A549 (cell line): ENCODE data around the gene AKAP6.

ENCODE experiments used
- CBX8 ChIP-seq: fragments of 200-600 bp; sonication (generic); IDR thresholded peaks from 2 replicates; pipeline ENCODE4 v1.6.1; 2016
- POLR2A ChIP-seq: IDR thresholded peaks from 2 replicates; pipeline ENCODE4 v1.6.1; 2012; ENCODE audit warnings: mild to moderate bottlenecking, low read length
- TF ChIP-seq, protein P1 (sequence below): fragments of >200 bp; sonication (Bioruptor Twin); formaldehyde crosslinking; IDR thresholded peaks from 3 replicates; pipeline ENCODE4 v1.5.1; 2016

DNA sequence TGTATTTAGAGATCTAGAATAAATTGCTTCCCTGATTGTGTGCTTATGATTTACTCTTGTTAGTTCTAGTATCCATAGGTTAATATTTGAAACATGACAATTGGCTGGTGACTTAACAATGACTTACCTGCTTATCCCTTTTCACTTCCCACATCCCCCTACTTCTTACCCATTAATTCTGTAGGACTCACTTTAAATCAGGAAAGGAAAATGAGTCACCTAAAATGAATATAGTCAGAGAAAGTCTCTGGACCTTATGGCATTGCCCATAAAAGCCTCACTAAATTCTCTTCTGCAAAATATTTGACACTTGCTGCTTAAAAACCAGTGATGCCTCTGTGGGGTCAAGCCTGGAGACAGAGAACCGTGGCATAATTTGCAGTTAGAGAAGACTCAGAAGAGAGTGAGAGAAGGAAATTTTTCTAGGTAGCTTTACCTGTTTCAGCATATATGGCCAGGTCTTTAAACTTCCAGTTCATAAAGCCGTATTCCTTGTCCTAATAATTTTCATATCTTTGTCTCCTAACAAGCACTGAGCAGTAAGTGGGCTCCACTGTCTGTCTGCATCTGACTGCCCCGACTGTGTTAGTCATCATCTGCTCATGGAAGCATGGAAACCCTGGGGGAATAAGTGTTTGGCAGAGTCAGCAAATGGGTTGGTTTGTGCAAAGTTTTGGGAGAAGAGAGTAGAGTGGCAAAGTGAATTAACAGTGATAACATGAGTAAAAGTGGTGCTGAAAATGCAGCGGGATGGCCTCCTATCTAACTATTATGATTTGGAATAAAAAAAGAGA, 294.4 kb downstream of the AKAP6 start:
- TF ChIP-seq, protein P1, sequence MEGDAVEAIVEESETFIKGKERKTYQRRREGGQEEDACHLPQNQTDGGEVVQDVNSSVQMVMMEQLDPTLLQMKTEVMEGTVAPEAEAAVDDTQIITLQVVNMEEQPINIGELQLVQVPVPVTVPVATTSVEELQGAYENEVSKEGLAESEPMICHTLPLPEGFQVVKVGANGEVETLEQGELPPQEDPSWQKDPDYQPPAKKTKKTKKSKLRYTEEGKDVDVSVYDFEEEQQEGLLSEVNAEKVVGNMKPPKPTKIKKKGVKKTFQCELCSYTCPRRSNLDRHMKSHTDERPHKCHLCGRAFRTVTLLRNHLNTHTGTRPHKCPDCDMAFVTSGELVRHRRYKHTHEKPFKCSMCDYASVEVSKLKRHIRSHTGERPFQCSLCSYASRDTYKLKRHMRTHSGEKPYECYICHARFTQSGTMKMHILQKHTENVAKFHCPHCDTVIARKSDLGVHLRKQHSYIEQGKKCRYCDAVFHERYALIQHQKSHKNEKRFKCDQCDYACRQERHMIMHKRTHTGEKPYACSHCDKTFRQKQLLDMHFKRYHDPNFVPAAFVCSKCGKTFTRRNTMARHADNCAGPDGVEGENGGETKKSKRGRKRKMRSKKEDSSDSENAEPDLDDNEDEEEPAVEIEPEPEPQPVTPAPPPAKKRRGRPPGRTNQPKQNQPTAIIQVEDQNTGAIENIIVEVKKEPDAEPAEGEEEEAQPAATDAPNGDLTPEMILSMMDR = no peak
- TF ChIP-seq CBX8 (no peak), POLR2A (no peak)
